Colon (tissue), 2 donors: ENCODE data around the gene REXO1.

Source experiments
- FAIRE-seq: peaks from 2 replicates; lab custom pipeline; 2012; peaks lifted over from hg19 to GRCh38; lab: Jason Lieb, UNC
- donor health status: control.
- donor health status: control.

The REXO1 gene

GRCh38 chr19:1861599-1862031 lies 13.3 kb upstream of the REXO1 start:
- FAIRE-seq, result no peak

- no peak for FAIRE-seq
These were observed 12.7 kb upstream of the REXO1 start for GRCh38 chr19:1860821-1861598.

GRCh38 chr19:1860042-1860775 lies 11.9 kb upstream of the REXO1 start:
- no peak for FAIRE-seq

GRCh38 chr19:1859331-1859781 lies 11.1 kb upstream of the REXO1 start:
- no peak for FAIRE-seq

- FAIRE-seq, result no peak
These were observed 10.3 kb upstream of the REXO1 start for GRCh38 chr19:1858412-1859081.

GRCh38 chr19:1857648-1858326 lies 9.5 kb upstream of the REXO1 start:
- FAIRE-seq, result no peak

GRCh38 chr19:1856698-1857603 lies 8.7 kb upstream of the REXO1 start:
- no peak for FAIRE-seq

GRCh38 chr19:1856345-1856697 lies 8.0 kb upstream of the REXO1 start:
- FAIRE-seq, result no peak

- FAIRE-seq, result no peak
These were observed 7.6 kb upstream of the REXO1 start for GRCh38 chr19:1855828-1856255.

- no peak for FAIRE-seq
These were observed 7.0 kb upstream of the REXO1 start for GRCh38 chr19:1855040-1855827.

- no peak for FAIRE-seq
These were observed 6.3 kb upstream of the REXO1 start for GRCh38 chr19:1854542-1855039.

- no peak for FAIRE-seq
These were observed 5.8 kb upstream of the REXO1 start for GRCh38 chr19:1854039-1854541.

- no peak for FAIRE-seq
These were observed 5.2 kb upstream of the REXO1 start for GRCh38 chr19:1853295-1854038.

GRCh38 chr19:1852581-1853128 lies 4.4 kb upstream of the REXO1 start:
- no peak for FAIRE-seq

- FAIRE-seq, result no peak
These were observed 3.6 kb upstream of the REXO1 start for GRCh38 chr19:1851654-1852580.

GRCh38 chr19:1850809-1851653 lies 2.7 kb upstream of the REXO1 start:
- FAIRE-seq, result no peak

GRCh38 chr19:1849886-1850398 lies 1.7 kb upstream of the REXO1 start:
- FAIRE-seq, result no peak
